Chondrocyte (in vitro differentiated cells): ENCODE data around the gene DUSP6. TPM values are rescaled to one million over a fixed set of nuclear protein-coding genes. Genes with fewer than 3 reads are reported as not detected.

Experiments used
- DNase-seq: peaks from one replicate; pipeline ENCODE4 v3.0.0; 2021; ENCODE audit warnings: mixed read lengths, low spot score
- H3K27ac Mint-ChIP-seq: one replicate; pipeline ENCODE4 v1.8.0; 2021; ENCODE audit warnings: mild to moderate bottlenecking, moderate library complexity, mixed read lengths; ENCODE audit not compliant: unreplicated experiment
- H3K27me3 Mint-ChIP-seq: 2 replicates; pipeline ENCODE4 v1.8.0; 2021; ENCODE audit warnings: low read depth, mixed read lengths
- H3K36me3 Mint-ChIP-seq: 2 replicates; pipeline ENCODE4 v1.8.0; 2021; ENCODE audit warnings: low read depth, mixed read lengths
- H3K4me1 Mint-ChIP-seq: 2 replicates; pipeline ENCODE4 v1.8.0; 2021; ENCODE audit warnings: low read depth, mild to moderate bottlenecking, mixed read lengths
- H3K4me3 Mint-ChIP-seq: one replicate; pipeline ENCODE4 v1.8.0; 2021; ENCODE audit warnings: mild to moderate bottlenecking, moderate library complexity, mixed read lengths; ENCODE audit not compliant: unreplicated experiment
- H3K9me3 Mint-ChIP-seq: 2 replicates; pipeline ENCODE4 v1.8.0; 2021; ENCODE audit warnings: low read depth, mixed read lengths
- total RNA-seq: library from RNA; stranded (reverse); gene quantifications from 3 replicates; pipeline ENCODE4 v1.2.1, GENCODE V29; 2021
- TF ChIP-seq, protein P1 (sequence below): fragments of 200-600 bp; sonication (generic); IDR thresholded peaks from 2 replicates; pipeline ENCODE4 v1.5.0; 2021; ENCODE audit warnings: antibody characterized with exemption, mild to moderate bottlenecking, moderate library complexity

The DUSP6 gene
- total RNA-seq, 1 donor from 2014 or later = 8.3 TPM

DNA sequence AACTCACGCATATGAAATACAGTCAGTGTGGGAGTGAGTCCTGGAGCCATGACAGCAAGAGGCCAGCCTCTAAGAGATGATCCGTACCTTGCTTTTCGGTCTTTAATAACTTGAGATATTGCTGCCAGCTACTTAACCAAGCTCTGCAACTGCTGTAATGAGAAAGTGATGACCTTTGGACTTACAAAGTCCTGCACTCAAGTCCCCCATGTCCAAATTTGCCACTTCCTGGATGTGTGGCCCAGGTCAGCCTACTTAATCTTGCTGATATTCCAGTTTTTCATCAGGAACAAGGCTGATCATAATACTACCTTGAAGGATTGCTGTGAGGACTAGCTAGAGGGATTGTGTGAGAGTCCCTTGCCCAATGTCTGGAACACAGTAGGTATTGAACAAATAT is 33.8 kb upstream of the DUSP6 start:
- H3K27ac Mint-ChIP-seq = no peak overlapping the region

GRCh38 chr12:89384807-89385206 is 32.5 kb upstream of the DUSP6 start:
- Mint-ChIP-seq H3K4me3 (no peak overlapping the region), H3K36me3 (no peaks in the 10 kb centered on the region), H3K27me3 (no peaks in the 10 kb centered on the region), H3K9me3 (no peaks in the 10 kb centered on the region), H3K27ac (peak overlapping the region; percentile 76), H3K4me1 (peaks cover 28% of the 10 kb centered on the region)
- no peak for DNase-seq
- TF ChIP-seq, protein P1, sequence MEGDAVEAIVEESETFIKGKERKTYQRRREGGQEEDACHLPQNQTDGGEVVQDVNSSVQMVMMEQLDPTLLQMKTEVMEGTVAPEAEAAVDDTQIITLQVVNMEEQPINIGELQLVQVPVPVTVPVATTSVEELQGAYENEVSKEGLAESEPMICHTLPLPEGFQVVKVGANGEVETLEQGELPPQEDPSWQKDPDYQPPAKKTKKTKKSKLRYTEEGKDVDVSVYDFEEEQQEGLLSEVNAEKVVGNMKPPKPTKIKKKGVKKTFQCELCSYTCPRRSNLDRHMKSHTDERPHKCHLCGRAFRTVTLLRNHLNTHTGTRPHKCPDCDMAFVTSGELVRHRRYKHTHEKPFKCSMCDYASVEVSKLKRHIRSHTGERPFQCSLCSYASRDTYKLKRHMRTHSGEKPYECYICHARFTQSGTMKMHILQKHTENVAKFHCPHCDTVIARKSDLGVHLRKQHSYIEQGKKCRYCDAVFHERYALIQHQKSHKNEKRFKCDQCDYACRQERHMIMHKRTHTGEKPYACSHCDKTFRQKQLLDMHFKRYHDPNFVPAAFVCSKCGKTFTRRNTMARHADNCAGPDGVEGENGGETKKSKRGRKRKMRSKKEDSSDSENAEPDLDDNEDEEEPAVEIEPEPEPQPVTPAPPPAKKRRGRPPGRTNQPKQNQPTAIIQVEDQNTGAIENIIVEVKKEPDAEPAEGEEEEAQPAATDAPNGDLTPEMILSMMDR = no peak

More for the DNA sequence above, 33.8 kb upstream of the DUSP6 start:
- TF ChIP-seq, protein P1 = no peak
- Mint-ChIP-seq H3K4me3 (no peak overlapping the region), H3K4me1 (peaks cover 42% of the 10 kb centered on the region), H3K27me3 (no peaks in the 10 kb centered on the region), H3K36me3 (no peaks in the 10 kb centered on the region), H3K9me3 (no peaks in the 10 kb centered on the region)
- no peak for DNase-seq

DNA sequence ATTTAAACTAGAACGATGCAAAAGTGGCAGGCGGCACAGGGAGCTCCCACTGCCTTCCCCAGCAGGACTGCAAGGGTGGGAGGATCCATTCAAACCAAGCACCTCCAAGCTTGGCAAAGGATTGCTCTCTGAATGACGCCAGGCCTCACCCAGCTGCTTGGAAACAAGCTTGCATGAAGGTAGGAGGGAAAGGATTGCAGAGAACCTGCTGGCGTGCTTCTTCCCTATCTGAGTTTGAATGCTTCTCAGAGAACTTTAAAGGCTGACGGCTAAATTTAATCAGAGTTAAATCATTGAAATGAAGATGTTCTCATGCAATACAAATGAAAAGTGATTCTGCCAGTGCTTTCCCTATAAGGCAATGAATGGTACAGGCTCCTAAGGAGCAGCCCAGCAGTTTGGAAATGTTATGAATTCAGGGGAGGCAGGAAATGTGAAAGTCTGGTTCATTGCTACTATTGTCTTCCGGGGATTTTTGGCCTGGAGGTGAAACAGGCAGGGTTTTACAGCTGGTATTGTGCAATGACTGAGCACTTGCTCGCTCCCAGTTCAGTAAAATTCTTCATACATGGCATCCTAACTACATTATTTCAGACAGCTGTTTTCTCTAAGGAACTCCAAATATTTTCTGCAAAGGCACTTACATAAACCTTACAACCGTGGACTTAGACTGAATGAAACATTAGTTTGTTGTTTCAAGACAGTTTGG is 31.9 kb upstream of the DUSP6 start:
- no peak overlapping the region for H3K4me3 Mint-ChIP-seq
- no peaks in the 10 kb centered on the region for H3K27me3 Mint-ChIP-seq
- H3K36me3 Mint-ChIP-seq = no peaks in the 10 kb centered on the region
- peaks cover 22% of the 10 kb centered on the region for H3K4me1 Mint-ChIP-seq
- no peaks in the 10 kb centered on the region for H3K9me3 Mint-ChIP-seq
- TF ChIP-seq, protein P1 = no peak
- no peak for DNase-seq
- peak overlapping the region; percentile 76 for H3K27ac Mint-ChIP-seq

- TF ChIP-seq, protein P1 = no peak
- H3K27ac Mint-ChIP-seq = peak overlapping the region; percentile 49
- H3K4me3 Mint-ChIP-seq = no peak overlapping the region
- no peaks in the 10 kb centered on the region for H3K27me3 Mint-ChIP-seq
- H3K9me3 Mint-ChIP-seq = no peaks in the 10 kb centered on the region
- DNase-seq = no peak
- H3K4me1 Mint-ChIP-seq = peaks cover 21% of the 10 kb centered on the region
- no peaks in the 10 kb centered on the region for H3K36me3 Mint-ChIP-seq
Measured at GRCh38 chr12:89383235-89384049, 31.1 kb upstream of the DUSP6 start.

DNA sequence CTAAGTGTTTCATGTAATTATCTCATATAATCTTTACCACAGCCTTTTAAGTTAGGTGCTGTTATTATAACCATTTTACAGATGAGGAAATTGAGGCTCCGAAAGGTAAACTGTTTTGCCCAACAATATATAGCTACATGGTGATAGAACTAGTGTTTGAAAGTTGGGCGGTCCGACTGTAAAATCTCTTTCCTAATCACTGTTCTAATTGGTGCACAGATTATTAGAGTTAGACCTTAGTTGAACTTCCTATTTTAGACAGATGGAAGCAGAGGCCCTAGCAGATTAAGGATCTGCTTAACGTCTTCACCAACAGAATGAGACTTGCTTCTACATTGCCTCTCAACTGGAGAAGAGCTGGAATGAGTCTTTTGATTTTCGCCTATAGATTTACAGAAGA is 30.0 kb upstream of the DUSP6 start:
- H3K9me3 Mint-ChIP-seq = no peaks in the 10 kb centered on the region
- no peak for DNase-seq
- H3K4me1 Mint-ChIP-seq = peaks cover 21% of the 10 kb centered on the region
- TF ChIP-seq, protein P1 = no peak
- H3K4me3 Mint-ChIP-seq = no peak overlapping the region
- no peaks in the 10 kb centered on the region for H3K36me3 Mint-ChIP-seq
- H3K27ac Mint-ChIP-seq = no peak overlapping the region
- H3K27me3 Mint-ChIP-seq = no peaks in the 10 kb centered on the region
